GM12878 (cell line): ENCODE measurements around the gene ELK4. TPM values are rescaled to one million over a fixed set of nuclear protein-coding genes. Genes with fewer than 3 reads are reported as not detected.

ENCODE experiments used
- ATAC-seq: fragments of 200-7000 bp; cut with Tn5 transposase; 3 replicates; pipeline ENCODE4 v1.9.1; 2020; ENCODE audit warnings: mild to moderate bottlenecking, moderate library complexity
- BruUV-seq: library from RNA; stranded (reverse); fragments of 400-500 nt; replicated peaks from 2 replicates; lab custom pipeline; 2021; lab: Mats Ljungman, UMichigan
- CTCF ChIA-PET: fragments of 300-600 bp; sonication (Branson Sonifier 250); formaldehyde crosslinking; extraction: SDS; loops from one replicate; lab custom pipeline; 2021; ENCODE audit warnings: inconsistent platforms; lab: Yijun Ruan, JAX
- POLR2A ChIA-PET: fragments of 350-600 bp; formaldehyde crosslinking; extraction: SDS; loops from one replicate; lab custom pipeline; 2021; ENCODE audit warnings: inconsistent platforms; lab: Charles Lee
- RAD21 ChIA-PET: fragments of 300-600 bp; sonication (Branson Sonifier 250); formaldehyde crosslinking; loops from one replicate; lab custom pipeline; 2023; ENCODE audit warnings: antibody characterized with exemption; ENCODE audit not compliant: unreplicated experiment; lab: Charles Lee
- SMC1A ChIA-PET: fragments of 300-600 bp; sonication (Branson Sonifier 250); formaldehyde crosslinking; loops from one replicate; lab custom pipeline; 2023; ENCODE audit not compliant: unreplicated experiment, uncharacterized antibody; lab: Charles Lee
- DNase-seq: peaks from one replicate; pipeline ENCODE4 v3.0.0-alpha.2; 2011; ENCODE audit warnings: low read depth, low spot score
- FAIRE-seq: peaks from 3 replicates; lab custom pipeline; 2011; peaks lifted over from hg19 to GRCh38; lab: Jason Lieb, UNC
- H2AFZ ChIP-seq: 2 replicates; pipeline ENCODE4 v1.6.0; 2011; ENCODE audit warnings: low read depth, low read length, control low read depth; ENCODE audit not compliant: control insufficient read depth
- H3K27ac ChIP-seq: 2 replicates; pipeline ENCODE4 v1.5.1; 2011; ENCODE audit warnings: control low read depth; ENCODE audit not compliant: control insufficient read depth, insufficient read depth
- H3K27me3 ChIP-seq, 2 experiments: replicated peaks in 1 of 2; 2 replicates each; pipeline versions ENCODE4 v1.6.0 to v1.6.1; 2011; ENCODE audit warnings: low read length in 1 of 2; ENCODE audit not compliant: control insufficient read depth in 2 of 2, insufficient read depth in 2 of 2
- H3K36me3 ChIP-seq, 2 experiments: 2 replicates each; pipeline ENCODE4 v1.5.1; 2011; ENCODE audit warnings: low read length in 1 of 2; ENCODE audit not compliant: control insufficient read depth in 2 of 2, insufficient read depth in 2 of 2
- H3K4me1 ChIP-seq: 2 replicates; pipeline ENCODE4 v1.6.1; 2011; ENCODE audit warnings: mild to moderate bottlenecking, low read length, moderate library complexity, mixed read lengths; ENCODE audit not compliant: control insufficient read depth, insufficient read depth
- H3K4me2 ChIP-seq: 2 replicates; pipeline ENCODE4 v1.6.0; 2011; ENCODE audit warnings: control low read depth; ENCODE audit not compliant: control insufficient read depth, insufficient read depth
- H3K4me3 ChIP-seq: fragments of 200-600 bp; sonication (generic); 2 replicates; pipeline ENCODE4 v1.5.1; 2016
- H3K79me2 ChIP-seq: 2 replicates; pipeline ENCODE4 v1.6.0; 2011; ENCODE audit warnings: low read length; ENCODE audit not compliant: control insufficient read depth, insufficient read depth
- H3K9ac ChIP-seq: 2 replicates; pipeline ENCODE4 v1.8.0; 2011; ENCODE audit warnings: low read length, control low read depth, mixed read lengths; ENCODE audit not compliant: control insufficient read depth, insufficient read depth
- H3K9me3 ChIP-seq: replicated peaks from 3 replicates; pipeline ENCODE4 v1.5.1; 2011; ENCODE audit warnings: mild to moderate bottlenecking, low read length; ENCODE audit not compliant: control insufficient read depth, insufficient read depth
- H4K20me1 ChIP-seq: 2 replicates; pipeline ENCODE4 v1.6.0; 2011; ENCODE audit not compliant: control insufficient read depth, insufficient read depth
- ATF7 ChIP-seq: fragments of 450-650 bp; IDR thresholded peaks from 2 replicates; pipeline ENCODE4 v1.6.1; 2016; ENCODE audit warnings: low read depth, mild to moderate bottlenecking
- BCL11A ChIP-seq: IDR thresholded peaks from 2 replicates; pipeline ENCODE4 v1.6.1; 2011; ENCODE audit warnings: low read depth, low read length
- BCL3 ChIP-seq: IDR thresholded peaks from 2 replicates; pipeline ENCODE4 v1.6.1; 2011; ENCODE audit warnings: borderline replicate concordance, low read depth, mild to moderate bottlenecking, moderate library complexity, low read length; ENCODE audit not compliant: insufficient read depth, poor library complexity, severe bottlenecking
- CBX3 ChIP-seq: fragments of 200-600 bp; sonication (generic); IDR thresholded peaks from 2 replicates; pipeline ENCODE4 v1.6.1; 2016; ENCODE audit warnings: low read depth, borderline replicate concordance
- CHD1 ChIP-seq: IDR thresholded peaks from 2 replicates; pipeline ENCODE4 v1.6.1; 2012; ENCODE audit warnings: low read depth, low read length, improper control_type of control experiment
- EP300 ChIP-seq, 2 experiments: fragments of 150-350 bp in 1 of 2; IDR thresholded peaks; 2 replicates each; pipeline ENCODE4 v1.6.1; 2011 to 2012; ENCODE audit warnings: low read depth in 2 of 2, low read length in 2 of 2, borderline replicate concordance in 1 of 2, improper control_type of control experiment in 1 of 2, inconsistent platforms in 1 of 2; ENCODE audit not compliant: control insufficient read depth in 1 of 2
- HSF1 ChIP-seq: fragments of 150-350 bp; IDR thresholded peaks from 2 replicates; pipeline ENCODE4 v1.6.1; 2014; ENCODE audit warnings: mild to moderate bottlenecking, low read depth, low read length
- PAX8 ChIP-seq: fragments of 450-650 bp; IDR thresholded peaks from 2 replicates; pipeline ENCODE4 v1.6.1; 2017; ENCODE audit warnings: mild to moderate bottlenecking, moderate library complexity
- POU2F2 ChIP-seq: IDR thresholded peaks from 3 replicates; pipeline ENCODE4 v1.6.1; 2011; ENCODE audit warnings: low read depth, mild to moderate bottlenecking, low read length, borderline replicate concordance
- PRDM15 ChIP-seq: fragments of 450-650 bp; formaldehyde crosslinking; IDR thresholded peaks from 2 replicates; pipeline ENCODE4 v1.4.0; 2020; ENCODE audit warnings: mild to moderate bottlenecking, moderate library complexity
- SMARCA5 ChIP-seq: fragments of 450-650 bp; IDR thresholded peaks from 2 replicates; pipeline ENCODE4 v1.6.1; 2017; ENCODE audit warnings: mild to moderate bottlenecking
- SUZ12 ChIP-seq: fragments of 200-600 bp; sonication (generic); IDR thresholded peaks from one replicate; pipeline ENCODE4 v1.6.1; 2018; ENCODE audit warnings: antibody characterized with exemption, mild to moderate bottlenecking; ENCODE audit not compliant: unreplicated experiment
- TARDBP ChIP-seq: IDR thresholded peaks from 2 replicates; pipeline ENCODE4 v1.6.1; 2016; ENCODE audit warnings: borderline replicate concordance
- TCF3 ChIP-seq: IDR thresholded peaks from 2 replicates; pipeline ENCODE4 v1.6.1; 2012; ENCODE audit warnings: low read depth, mild to moderate bottlenecking, low read length, borderline replicate concordance; ENCODE audit not compliant: insufficient read depth
- YY1 ChIP-seq: IDR thresholded peaks from 2 replicates; pipeline ENCODE4 v1.6.1; 2011; ENCODE audit warnings: low read depth, mild to moderate bottlenecking, low read length
- ZSCAN29 ChIP-seq: fragments of 450-650 bp; IDR thresholded peaks from 2 replicates; pipeline ENCODE4 v1.6.1; 2017; ENCODE audit warnings: mild to moderate bottlenecking, moderate library complexity
- whole genome bisulfite sequencing: methylation state at CpG from one replicate; pipeline ENCODE4 v1.1.6; 2016; ENCODE audit warnings: low lambda C conversion rate; ENCODE audit not compliant: insufficient replicate concordance, insufficient coverage; ENCODE audit errors: missing lambda C conversion rate; 5-methylcytosine and 5-hydroxymethylcytosine counted together
- in situ Hi-C: fragments of 300-500 bp; cut with MboI; formaldehyde crosslinking; loops from 9 replicates; pipeline ENCODE4 v1.14.3; 2018; ENCODE audit warnings: mixed read lengths
- intact Hi-C: fragments of 100-400 bp; cut with micrococcal nuclease; formaldehyde crosslinking; loops from one replicate; pipeline ENCODE4 v1.14.2; 2022; ENCODE audit not compliant: unreplicated experiment
- polyA plus RNA-seq, 11 experiments: library from polyadenylated mRNA; depleted of rRNA in 4 of 11; unstranded in 6 of 11; stranded (reverse) in 5 of 11; fragments of >200 nt; fragmentation: Nextera tagmentation in 4 of 11; fragmentation: Illumina TruSeq in 1 of 11; extraction: Ambion mirVana in 4 of 11; extraction: Trizol in 1 of 11; gene quantifications; 1 replicate in 1 of 11; 2 replicates in 10 of 11; pipeline versions ENCODE4 v1.2.1 to v1.2.3, GENCODE V29; 2011 to 2016; ENCODE audit warnings: inconsistent platforms in 2 of 11, missing spikeins in 2 of 11, low read depth in 1 of 11
- total RNA-seq, 4 experiments: library from RNA; depleted of rRNA in 3 of 4; stranded (reverse); fragments of >200 nt in 3 of 4; fragmentation: Illumina TruSeq in 1 of 4; extraction: Trizol in 1 of 4; gene quantifications; 2 replicates each; pipeline versions ENCODE4 v1.2.1 to v1.2.3, GENCODE V29; 2013 to 2021

The ELK4 gene
- total and polyA plus RNA-seq, 10 of the 15 experiments (the other 5 are each of a cell fraction or from before 2014, with no cell fraction given), result 5.2 to 71.5 (median 18.5) TPM

GRCh38 chr1:205658943-205659581 lies 27.3 kb upstream of the ELK4 start:
- H3K9me3 ChIP-seq, result no peaks in the 10 kb centered on the region
- no peak overlapping the region for H2AFZ ChIP-seq
- H3K4me1 ChIP-seq, result no peaks in the 10 kb centered on the region; the same call in 1 of the 2 replicates
- POLR2A ChIA-PET, result interaction anchor here (0.6 to 3.8 kb wide), 12 partner anchors 9 to 318 kb away, joined by 3 to 37 read pairs (median 4); partner anchors contain the start of gene ELK4
- H3K27me3 ChIP-seq, result no peaks in the 10 kb centered on the region
- WGBS, result 35% methylated on average over 20 of the region's 20 CpGs
- CTCF ChIA-PET, result interaction anchor here (0.6 to 31.9 kb wide), 69 partner anchors 11 to 447 kb away, joined by 3 to 1339 read pairs (median 7); partner anchors contain the start of genes ELK4, NUCKS1, RAB29 and SLC45A3
- no peaks in the 10 kb centered on the region for H4K20me1 ChIP-seq
- DNase-seq, result no peak
- peak; percentile 87 for FAIRE-seq
- SMC1A ChIA-PET, result interaction anchor here (0.6 to 26.7 kb wide), 55 partner anchors 8 to 446 kb away, joined by 3 to 1008 read pairs (median 6); partner anchors contain the start of genes ELK4, NUCKS1, RAB29 and SLC45A3
- no peak overlapping the region for H3K9ac ChIP-seq
- no peak overlapping the region for H3K4me2 ChIP-seq
- ATAC-seq, result peak; percentile 95
- H3K27ac ChIP-seq, result no peak overlapping the region
- H3K79me2 ChIP-seq, result no peaks in the 10 kb centered on the region
- BruUV-seq, result no TSS peak
- intact Hi-C loops (loop anchor here (1.0 to 5.0 kb wide), 6 partner anchors 52 to 322 kb away; no protein-coding TSS in a partner anchor), in situ Hi-C loops (loop anchor here (5.0 kb wide), 1 partner anchor 67 kb away; no protein-coding TSS in a partner anchor)
- 0 out of 4 replicates have a peak, but pooled peaks cover 0 to 2% of the 10 kb centered on the region in 2 experiments for H3K36me3 ChIP-seq
- RAD21 ChIA-PET, result interaction anchor here (0.5 to 8.6 kb wide), 59 partner anchors 9 to 447 kb away, joined by 3 to 538 read pairs (median 8); partner anchors contain the start of genes ELK4, RAB29, SLC26A9 and SLC45A3
- no peak overlapping the region for H3K4me3 ChIP-seq
- TF ChIP-seq TARDBP, result peak; percentile 69; the same call in 1 of the 2 replicates
- no peak for TF ChIP-seq CHD1
- no peak for TF ChIP-seq EP300 (IDR thresholded peaks at IDR 0.05; ENCODE audit: borderline replicate concordance in 1 of 2, control insufficient read depth in 1 of 2, low read depth in 2 of 2, low read length in 2 of 2)
- TF ChIP-seq TCF3, result 0 out of 2 replicates have a peak, but pooled peaks have one; percentile 13
- TF ChIP-seq BCL11A, result no peak
- TF ChIP-seq ZSCAN29, result no peak
- no peak for TF ChIP-seq SUZ12
- 0 out of 3 replicates have a peak, but pooled peaks have one; percentile 51 for TF ChIP-seq POU2F2
- TF ChIP-seq HSF1, result no peak
- TF ChIP-seq PAX8, result no peak
- TF ChIP-seq CBX3, result no peak
- no peak for TF ChIP-seq BCL3
- peak; percentile 77 for TF ChIP-seq YY1
- TF ChIP-seq SMARCA5, result no peak
- TF ChIP-seq ATF7, result no peak
- TF ChIP-seq PRDM15 (CRISPR knock-in tag), result no peak
